A673 (cell line): ENCODE data around the gene SLC35A3. TPM values are rescaled to one million over a fixed set of nuclear protein-coding genes. Genes with fewer than 3 reads are reported as not detected.

Source experiments
- BruUV-seq: library from RNA; stranded (reverse); fragments of 400-500 nt; replicated peaks from 2 replicates; lab custom pipeline; 2021; lab: Mats Ljungman, UMichigan
- CTCF ChIA-PET: fragments of 300-600 bp; sonication (Branson Sonifier 250); formaldehyde crosslinking; loops from one replicate; lab custom pipeline; 2022; ENCODE audit warnings: antibody characterized with exemption; lab: Charles Lee
- POLR2A ChIA-PET: fragments of 300-600 bp; sonication (Branson Sonifier 250); formaldehyde crosslinking; loops from one replicate; lab custom pipeline; 2022; ENCODE audit warnings: antibody characterized with exemption; ENCODE audit not compliant: low non-redundant PET; lab: Charles Lee
- DNase-seq: peaks from one replicate; pipeline ENCODE4 v3.0.0-alpha.2; 2015; ENCODE audit warnings: low spot score
- H3K27ac ChIP-seq: fragments of 200-600 bp; sonication (generic); 2 replicates; pipeline ENCODE4 v1.5.1; 2016; ENCODE audit warnings: mixed run types, low read depth, mild to moderate bottlenecking, mixed read lengths, antibody characterized with exemption, low read length; ENCODE audit not compliant: poor library complexity, severe bottlenecking
- H3K27me3 ChIP-seq: fragments of 200-600 bp; sonication (generic); replicated peaks from 2 replicates; pipeline ENCODE4 v1.6.1; 2017; ENCODE audit warnings: mixed run types, low read depth, mild to moderate bottlenecking, mixed read lengths, antibody characterized with exemption, low read length; ENCODE audit not compliant: insufficient read depth, poor library complexity
- H3K36me3 ChIP-seq: fragments of 200-600 bp; sonication (generic); 2 replicates; pipeline ENCODE4 v1.6.1; 2016; ENCODE audit warnings: mixed run types, mild to moderate bottlenecking, mixed read lengths, antibody characterized with exemption, low read length; ENCODE audit not compliant: insufficient read depth, poor library complexity, severe bottlenecking
- H3K4me1 ChIP-seq: fragments of 200-600 bp; sonication (generic); 2 replicates; pipeline ENCODE4 v1.6.1; 2017; ENCODE audit warnings: mixed run types, mild to moderate bottlenecking, mixed read lengths, antibody characterized with exemption, low read length; ENCODE audit not compliant: insufficient read depth, poor library complexity, severe bottlenecking
- H3K4me3 ChIP-seq: fragments of 200-600 bp; sonication (generic); 2 replicates; pipeline ENCODE4 v1.5.1; 2016; ENCODE audit warnings: low read depth, mixed run types, mild to moderate bottlenecking, mixed read lengths, low read length; ENCODE audit not compliant: poor library complexity, severe bottlenecking
- H3K9me3 ChIP-seq: fragments of 200-600 bp; sonication (generic); 2 replicates; pipeline ENCODE4 v1.6.1; 2016; ENCODE audit warnings: mixed run types, low read depth, mild to moderate bottlenecking, mixed read lengths, antibody characterized with exemption, low read length; ENCODE audit not compliant: poor library complexity, severe bottlenecking
- CTCF ChIP-seq: fragments of 300-800, 200-600 bp; sonication (generic); conservative IDR thresholded peaks from 2 replicates; pipeline ENCODE4 v1.5.1; 2017; ENCODE audit warnings: low read depth, mild to moderate bottlenecking, antibody characterized with exemption, low read length, moderate library complexity, mixed read lengths
- EZH2 ChIP-seq: fragments of 200-600 bp; sonication (generic); IDR thresholded peaks from 2 replicates; pipeline ENCODE4 v1.6.1; 2017; ENCODE audit warnings: borderline replicate concordance, low read depth, mild to moderate bottlenecking, mixed read lengths, antibody characterized with exemption, low read length; ENCODE audit not compliant: poor library complexity, severe bottlenecking
- intact Hi-C: fragments of 100-400 bp; cut with micrococcal nuclease; formaldehyde crosslinking; loops from one replicate; pipeline ENCODE4 v1.10.0; 2022; ENCODE audit not compliant: unreplicated experiment
- total RNA-seq: library from RNA; stranded (reverse); gene quantifications from 2 replicates; pipeline ENCODE4 v1.2.3, GENCODE V29; 2021

Gene SLC35A3
- total RNA-seq, 1 experiment from 2014 or later: 25.0 TPM

- TF ChIP-seq CTCF (no peak), EZH2 (no peak)
- H3K27me3 ChIP-seq: no peaks in the 10 kb centered on the region
- no peaks in the 10 kb centered on the region for H3K4me1 ChIP-seq
- no peak overlapping the region for H3K4me3 ChIP-seq
- H3K36me3 ChIP-seq: no peaks in the 10 kb centered on the region
- no TSS peak for BruUV-seq
- ChIA-PET CTCF (no interaction called here), POLR2A (no interaction called here)
- no peak overlapping the region for H3K27ac ChIP-seq
- intact Hi-C loops: no loop called here
- H3K9me3 ChIP-seq: peaks cover 6% of the 10 kb centered on the region
- no peak for DNase-seq
These were observed 16.9 kb downstream of the SLC35A3 start for GRCh38 chr1:99986656-99987225.

GRCh38 chr1:99988210-99988765 is 18.5 kb downstream of the SLC35A3 start:
- no peak for DNase-seq
- intact Hi-C loops: no loop called here
- CTCF ChIA-PET: no interaction called here
- H3K4me3 ChIP-seq: no peak overlapping the region
- H3K36me3 ChIP-seq: no peaks in the 10 kb centered on the region
- no peaks in the 10 kb centered on the region for H3K4me1 ChIP-seq
- TF ChIP-seq EZH2 (no peak), CTCF (no peak)
- no TSS peak for BruUV-seq
- H3K27me3 ChIP-seq: no peaks in the 10 kb centered on the region
- POLR2A ChIA-PET: no interaction called here
- peaks cover 16% of the 10 kb centered on the region for H3K9me3 ChIP-seq
- no peak overlapping the region for H3K27ac ChIP-seq

DNA sequence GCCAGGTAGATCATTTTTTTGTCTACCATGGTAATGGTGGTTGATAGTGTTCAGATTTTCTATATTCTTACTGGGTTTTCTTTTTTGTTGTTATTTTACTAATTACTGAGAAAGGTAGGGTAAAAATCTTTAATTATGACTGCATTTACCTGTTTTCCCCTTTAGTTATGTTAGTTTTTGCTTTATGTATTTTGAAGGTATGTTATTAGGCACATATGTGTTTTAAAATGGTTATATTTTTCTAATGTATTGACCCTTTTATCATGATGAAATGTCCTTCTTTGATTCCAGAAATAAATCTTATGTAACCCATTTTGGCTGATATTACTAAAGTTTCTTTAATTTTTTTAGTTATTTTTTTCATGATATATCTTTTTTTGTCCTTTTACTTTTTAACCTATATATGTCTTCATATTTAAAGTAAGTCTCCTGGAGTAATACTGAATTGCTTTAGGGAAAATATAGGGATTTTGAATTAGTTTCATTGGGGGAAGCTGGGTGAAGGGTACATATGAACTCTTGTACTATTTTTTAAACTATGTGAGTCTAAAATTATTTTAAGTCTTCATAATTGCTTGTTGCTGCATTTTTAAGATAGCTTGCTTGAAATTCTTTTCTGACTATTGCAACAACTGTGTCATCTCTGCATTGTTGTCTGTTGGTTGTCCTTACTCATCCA is 22.4 kb downstream of the SLC35A3 start:
- no peak overlapping the region for H3K27ac ChIP-seq
- DNase-seq: no peak
- no peak overlapping the region for H3K4me3 ChIP-seq
- no peaks in the 10 kb centered on the region for H3K27me3 ChIP-seq
- H3K9me3 ChIP-seq: peaks cover 16% of the 10 kb centered on the region
- intact Hi-C loops: no loop called here
- BruUV-seq: no TSS peak
- ChIA-PET CTCF (no interaction called here), POLR2A (no interaction called here)
- H3K36me3 ChIP-seq: peaks cover 6% of the 10 kb centered on the region
- TF ChIP-seq CTCF: no peak
- no peak for TF ChIP-seq EZH2
- no peaks in the 10 kb centered on the region for H3K4me1 ChIP-seq
